Esophagus squamous epithelium (tissue), 5 donors: ENCODE measurements around the gene MLLT3. TPM values are rescaled to one million over a fixed set of nuclear protein-coding genes. Genes with fewer than 3 reads are reported as not detected.

Source experiments
- DNase-seq: peaks from one replicate; lab custom pipeline; 2025; lab: John Stamatoyannopoulos, UW
- H3K27ac ChIP-seq, 4 donors: fragments of 200-600 bp; sonication (generic); one replicate each; pipeline ENCODE4 v1.5.1; 2016 to 2019; ENCODE audit warnings: mild to moderate bottlenecking in 1 of 4
- H3K27me3 ChIP-seq, 4 donors: fragments of 200-600 bp; sonication (generic); 1 replicate in 3 of 4; 2 replicates in 1 of 4; pipeline versions ENCODE4 v1.5.1 to v1.6.0; 2017 to 2021; ENCODE audit warnings: antibody characterized with exemption in 1 of 4
- H3K36me3 ChIP-seq, 3 donors: fragments of 200-600 bp; sonication (generic); one replicate each; pipeline ENCODE4 v1.5.1; 2016 to 2019
- H3K4me1 ChIP-seq, 3 donors: fragments of 200-600 bp; sonication (generic); one replicate each; pipeline ENCODE4 v1.5.1; 2017 to 2019
- H3K4me3 ChIP-seq, 4 donors: fragments of 200-600 bp; sonication (generic); 1 replicate in 3 of 4; 2 replicates in 1 of 4; pipeline ENCODE4 v1.5.1; 2016 to 2019; ENCODE audit warnings: mild to moderate bottlenecking in 2 of 4, moderate library complexity in 1 of 4
- H3K9me3 ChIP-seq, 3 donors: fragments of 200-600 bp; sonication (generic); one replicate each; pipeline ENCODE4 v1.5.1; 2016 to 2019
- CTCF ChIP-seq, 6 experiments: fragments of 450-650 bp in 4 of 6; fragments of 200-600 bp in 2 of 6; sonication (generic) in 2 of 6; IDR thresholded peaks; one replicate each; pipeline ENCODE4 v1.5.1; 2016 to 2019; ENCODE audit warnings: antibody characterized with exemption in 6 of 6, mild to moderate bottlenecking in 4 of 6, moderate library complexity in 4 of 6
- POLR2A ChIP-seq, 4 donors: fragments of 450-650 bp; IDR thresholded peaks; one replicate each; pipeline ENCODE4 v1.6.1; 2017; ENCODE audit warnings: antibody characterized with exemption in 4 of 4, mild to moderate bottlenecking in 4 of 4, moderate library complexity in 3 of 4
- WGBS, 2 donors: methylation state at CpG; one replicate each; pipeline ENCODE4 v1.1.5; 2018; 5-methylcytosine and 5-hydroxymethylcytosine counted together
- intact Hi-C: fragments of 100-400 bp; cut with DNase I; formaldehyde crosslinking; loops from one replicate; pipeline ENCODE4 v1.15.0; 2022
- total RNA-seq, 4 donors: library from RNA; depleted of rRNA; stranded (reverse); fragments of >200 nt; gene quantifications; one replicate each; pipeline ENCODE4 v1.1.0, GENCODE V29; 2016
- donor health status: DM: yes; HTN: yes; CAD: no.

MLLT3 gene
- total RNA-seq, 4 donors from 2014 or later, result 8.2 to 21.5 (median 8.6) TPM

DNA sequence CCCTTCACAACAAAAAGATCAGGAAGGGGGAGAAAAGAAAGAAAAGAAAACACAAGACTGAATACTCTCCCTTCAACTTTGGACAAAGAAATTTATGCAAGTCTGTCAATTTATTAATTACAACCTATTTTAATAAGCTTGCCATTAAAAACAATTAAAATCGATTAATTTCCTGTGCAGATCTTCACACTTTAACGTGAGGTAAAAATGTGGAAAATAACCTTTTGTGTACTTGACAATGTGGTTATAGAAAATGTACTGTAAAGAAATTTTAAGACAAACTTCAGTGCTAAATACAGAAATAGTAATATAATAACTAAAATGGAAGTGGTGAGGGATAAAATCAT is 2.7 kb upstream of the MLLT3 start:
- intact Hi-C loops, result loop anchor here (10.0 kb wide), 1 partner anchor 270 kb away; no protein-coding TSS in a partner anchor
- DNase-seq, result no peak
- no peaks in the 10 kb centered on the region for H3K9me3 ChIP-seq
- 40 to 53% methylated on average over 2 of the region's 2 CpGs for WGBS, 2 donors
- H3K36me3 ChIP-seq, result no peaks in the 10 kb centered on the region
- H3K27ac ChIP-seq, result peak overlapping the region in 1 of 4 donors; percentile 93
- H3K27me3 ChIP-seq, result no peaks in the 10 kb centered on the region
- no peak for TF ChIP-seq CTCF (IDR thresholded peaks at IDR 0.05)
- TF ChIP-seq POLR2A (IDR thresholded peaks at IDR 0.05), result no peak
- peak overlapping the region in 3 of 4 donors; percentile 94 to 97 (median 97) for H3K4me3 ChIP-seq
- peaks cover 4 to 29% (median 8%) of the 10 kb centered on the region in 3 donors for H3K4me1 ChIP-seq

- Histone ChIP-seq H3K36me3 (no peaks in the 10 kb centered on the region), H3K9me3 (no peaks in the 10 kb centered on the region), H3K4me3 (peak overlapping the region; percentile 90 to 97 (median 96)), H3K27ac (peak overlapping the region in 2 of 4 donors; percentile 93 to 96), H3K4me1 (peaks cover 9 to 35% (median 11%) of the 10 kb centered on the region in 3 donors), H3K27me3 (no peaks in the 10 kb centered on the region)
- intact Hi-C loops, result loop anchor here (5.0 to 10.0 kb wide), 2 partner anchors 270 to 318 kb away; no protein-coding TSS in a partner anchor
- DNase-seq, result no peak
- 10 to 13% methylated on average over 21 of the region's 21 CpGs for WGBS, 2 donors
- TF ChIP-seq POLR2A (IDR thresholded peaks at IDR 0.05), result no peak
- peak; percentile 48 to 74 (median 72) for TF ChIP-seq CTCF (IDR thresholded peaks at IDR 0.05)
Observed at GRCh38 chr9:20624201-20625002, 2.1 kb upstream of the MLLT3 start.

DNA sequence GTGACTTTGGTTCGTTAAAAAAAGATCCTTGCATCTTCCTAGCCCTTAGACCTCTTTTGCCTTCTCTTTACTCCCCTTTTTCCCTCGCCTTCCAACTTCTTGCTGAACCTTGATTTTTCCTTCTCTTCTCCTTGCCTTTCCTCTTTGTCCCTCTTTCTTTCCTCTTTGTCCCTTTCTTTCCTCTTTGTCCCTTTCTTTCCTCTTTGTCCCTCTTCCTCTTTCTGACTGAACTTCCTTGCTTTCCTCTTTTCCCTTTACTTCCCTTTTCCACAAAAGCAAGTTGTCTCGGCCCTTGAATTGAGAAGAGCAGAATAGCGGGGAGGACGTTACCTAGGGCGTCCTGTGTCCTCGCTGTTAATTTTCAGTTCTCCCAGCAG is 1.4 kb upstream of the MLLT3 start:
- TF ChIP-seq POLR2A (IDR thresholded peaks at IDR 0.05) (no peak), CTCF (IDR thresholded peaks at IDR 0.05) (no peak)
- 5 to 11% methylated on average over 7 of the region's 7 CpGs for WGBS, 2 donors
- no peak for DNase-seq
- no peaks in the 10 kb centered on the region for H3K9me3 ChIP-seq
- no peaks in the 10 kb centered on the region for H3K36me3 ChIP-seq
- H3K27ac ChIP-seq, result peak overlapping the region in 3 of 4 donors; percentile 93 to 96 (median 94)
- no peaks in the 10 kb centered on the region for H3K27me3 ChIP-seq
- peak overlapping the region; percentile 90 to 97 (median 96) for H3K4me3 ChIP-seq
- peaks cover 9 to 41% (median 11%) of the 10 kb centered on the region in 3 donors for H3K4me1 ChIP-seq
- intact Hi-C loops, result loop anchor here (5.0 to 10.0 kb wide), 2 partner anchors 269 to 319 kb away; no protein-coding TSS in a partner anchor

GRCh38 chr9:20623021-20623747 is 885 bp upstream of the MLLT3 start:
- Histone ChIP-seq H3K27me3 (no peaks in the 10 kb centered on the region), H3K36me3 (no peaks in the 10 kb centered on the region), H3K27ac (peak overlapping the region; percentile 80 to 96 (median 94)), H3K4me1 (peaks cover 11 to 47% (median 15%) of the 10 kb centered on the region in 3 donors), H3K9me3 (no peaks in the 10 kb centered on the region), H3K4me3 (peak overlapping the region; percentile 90 to 97 (median 96))
- TF ChIP-seq POLR2A (IDR thresholded peaks at IDR 0.05), result no peak
- TF ChIP-seq CTCF (IDR thresholded peaks at IDR 0.05), result peak in 2 of 6 experiments; percentile 10 to 12
- DNase-seq, result no peak
- 0% methylated on average over 27 to 36 of the region's 40 CpGs for WGBS, 2 donors
- intact Hi-C loops, result loop anchor here (5.0 to 10.0 kb wide), 2 partner anchors 268 to 319 kb away; no protein-coding TSS in a partner anchor
